Measurements from ENCODE around the gene MCAM.

The MCAM gene

DNA sequence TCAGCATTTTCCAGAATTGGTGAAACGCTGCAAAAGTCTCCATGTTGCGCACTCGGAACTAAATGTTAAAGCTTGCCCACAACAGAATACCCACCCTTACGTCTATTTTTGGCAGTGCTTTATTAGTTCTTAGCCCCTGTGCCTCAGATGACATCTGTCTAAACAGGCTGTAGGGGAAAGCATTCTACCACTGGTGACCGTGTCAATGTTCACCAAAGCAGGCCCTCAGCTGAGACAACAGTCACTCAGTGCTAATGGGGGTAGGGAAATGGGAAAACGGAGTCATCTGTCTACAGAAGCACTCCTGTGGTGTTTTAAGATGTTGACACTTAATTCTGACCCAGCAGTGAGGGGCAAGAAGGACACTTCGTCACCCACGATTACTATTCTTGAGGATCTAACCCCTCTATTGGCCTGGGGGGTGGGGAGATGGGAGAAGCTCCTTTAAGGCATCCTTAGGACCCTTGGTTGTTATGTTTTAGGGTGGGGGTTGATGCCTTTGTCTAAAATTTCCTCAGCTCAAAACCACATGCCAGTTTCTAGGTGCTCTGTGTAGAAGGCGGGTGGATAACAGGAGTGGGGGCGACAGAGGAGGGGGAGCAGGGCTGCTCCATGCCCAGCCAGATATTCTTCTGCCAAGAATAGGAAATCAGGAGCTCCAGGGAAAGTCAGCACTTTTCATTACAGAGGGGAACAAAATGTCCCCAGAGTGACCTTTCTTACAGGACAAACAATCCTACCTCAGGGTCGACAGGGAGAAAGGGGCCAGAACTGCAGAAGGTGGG is 45.2 kb upstream of the MCAM start:
- TF ChIP-seq, protein P1, sequence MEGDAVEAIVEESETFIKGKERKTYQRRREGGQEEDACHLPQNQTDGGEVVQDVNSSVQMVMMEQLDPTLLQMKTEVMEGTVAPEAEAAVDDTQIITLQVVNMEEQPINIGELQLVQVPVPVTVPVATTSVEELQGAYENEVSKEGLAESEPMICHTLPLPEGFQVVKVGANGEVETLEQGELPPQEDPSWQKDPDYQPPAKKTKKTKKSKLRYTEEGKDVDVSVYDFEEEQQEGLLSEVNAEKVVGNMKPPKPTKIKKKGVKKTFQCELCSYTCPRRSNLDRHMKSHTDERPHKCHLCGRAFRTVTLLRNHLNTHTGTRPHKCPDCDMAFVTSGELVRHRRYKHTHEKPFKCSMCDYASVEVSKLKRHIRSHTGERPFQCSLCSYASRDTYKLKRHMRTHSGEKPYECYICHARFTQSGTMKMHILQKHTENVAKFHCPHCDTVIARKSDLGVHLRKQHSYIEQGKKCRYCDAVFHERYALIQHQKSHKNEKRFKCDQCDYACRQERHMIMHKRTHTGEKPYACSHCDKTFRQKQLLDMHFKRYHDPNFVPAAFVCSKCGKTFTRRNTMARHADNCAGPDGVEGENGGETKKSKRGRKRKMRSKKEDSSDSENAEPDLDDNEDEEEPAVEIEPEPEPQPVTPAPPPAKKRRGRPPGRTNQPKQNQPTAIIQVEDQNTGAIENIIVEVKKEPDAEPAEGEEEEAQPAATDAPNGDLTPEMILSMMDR (conservative IDR thresholded peaks at IDR 0.05; ENCODE audit: control insufficient read depth, insufficient read depth, low read depth, low read length), result no peak
- no peak overlapping the region for H3K4me3 ChIP-seq (ENCODE audit: control insufficient read depth, low read depth, low read length)
- DNase-seq (ENCODE audit: low read depth), result no peak

DNA sequence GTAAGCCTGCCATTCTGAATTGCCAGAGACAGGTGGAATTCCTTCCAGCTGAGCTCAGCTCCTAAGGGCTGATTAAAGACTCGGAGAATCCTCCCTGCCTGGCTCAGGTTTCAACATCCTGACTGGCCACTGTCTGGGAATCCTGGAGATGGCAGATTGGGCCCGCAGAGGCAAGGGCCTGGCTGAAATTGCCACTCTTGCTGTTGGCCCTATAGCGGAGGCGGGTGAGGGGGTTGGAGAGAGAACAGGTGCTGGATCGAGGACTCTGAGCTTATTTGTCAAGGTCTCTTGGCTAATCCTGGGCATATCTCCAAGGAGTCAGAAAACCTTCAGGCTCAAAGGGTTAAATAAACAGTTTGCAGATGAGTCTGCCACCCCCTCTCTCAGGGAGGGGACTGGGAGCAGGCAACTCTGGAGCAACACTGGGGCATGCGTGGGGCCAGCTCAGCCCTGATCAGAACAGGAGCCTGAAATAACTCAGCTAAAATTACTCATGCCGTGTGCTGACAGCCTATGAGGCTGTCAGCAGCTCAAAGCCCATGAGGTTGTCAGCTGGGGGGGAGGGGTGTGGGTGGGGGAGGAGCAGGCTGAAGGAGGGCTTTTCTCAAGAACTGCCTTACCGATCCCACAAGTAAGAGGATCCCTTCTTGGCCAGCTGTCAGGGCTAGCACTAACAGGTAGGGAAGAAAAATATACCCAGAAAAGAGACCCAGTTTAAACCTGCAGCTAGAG is 44.3 kb upstream of the MCAM start:
- peak; percentile 95 for DNase-seq (ENCODE audit: low read depth)
- H3K4me3 ChIP-seq (ENCODE audit: control insufficient read depth, low read depth, low read length), result no peak overlapping the region
- TF ChIP-seq, protein P1 (conservative IDR thresholded peaks at IDR 0.05; ENCODE audit: control insufficient read depth, insufficient read depth, low read depth, low read length), result no peak

DNA sequence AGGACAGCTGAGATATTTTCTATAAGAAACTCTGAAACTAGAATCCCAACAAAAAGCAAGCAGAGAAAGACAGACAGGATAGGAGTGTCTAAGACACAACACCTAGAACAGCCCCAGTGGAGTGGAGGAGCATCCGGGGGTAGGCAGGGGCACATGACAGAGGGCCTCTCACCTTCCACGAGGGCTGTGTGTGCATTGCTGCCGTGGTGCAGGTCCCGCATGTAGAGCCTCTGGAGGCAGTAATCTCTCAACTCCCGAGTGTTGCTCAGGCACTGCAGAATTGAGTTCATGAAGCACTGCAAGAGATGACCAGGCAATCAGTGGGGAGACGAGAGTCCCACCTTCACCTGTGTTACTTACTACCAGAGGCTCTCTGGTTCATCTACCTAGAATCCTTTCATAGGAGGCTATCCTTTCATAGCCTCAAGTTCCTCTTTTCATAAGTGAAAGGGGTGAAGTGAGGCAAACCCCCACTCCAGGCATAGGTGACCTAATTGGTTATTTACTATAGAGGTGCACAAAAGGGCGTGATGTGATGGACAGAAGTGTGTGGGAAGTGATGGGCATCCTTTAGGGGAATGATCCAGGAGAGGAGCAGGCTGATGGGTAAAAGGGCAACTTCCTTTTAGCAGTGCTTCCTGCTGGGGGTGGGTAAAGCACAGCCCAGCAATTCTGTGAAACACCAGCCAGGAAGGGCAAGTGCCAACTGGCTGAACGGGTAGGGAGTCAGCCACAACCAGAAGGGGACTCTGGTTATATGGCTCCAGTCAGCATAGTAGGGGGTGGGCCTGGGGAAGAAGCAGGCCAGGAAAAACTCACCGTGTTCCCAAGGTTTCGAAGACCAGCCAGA is 42.7 kb upstream of the MCAM start:
- TF ChIP-seq, protein P1 (conservative IDR thresholded peaks at IDR 0.05; ENCODE audit: control insufficient read depth, insufficient read depth, low read depth, low read length), result no peak
- DNase-seq (ENCODE audit: low read depth), result no peak
- H3K4me3 ChIP-seq (ENCODE audit: control insufficient read depth, low read depth, low read length), result no peak overlapping the region

DNA sequence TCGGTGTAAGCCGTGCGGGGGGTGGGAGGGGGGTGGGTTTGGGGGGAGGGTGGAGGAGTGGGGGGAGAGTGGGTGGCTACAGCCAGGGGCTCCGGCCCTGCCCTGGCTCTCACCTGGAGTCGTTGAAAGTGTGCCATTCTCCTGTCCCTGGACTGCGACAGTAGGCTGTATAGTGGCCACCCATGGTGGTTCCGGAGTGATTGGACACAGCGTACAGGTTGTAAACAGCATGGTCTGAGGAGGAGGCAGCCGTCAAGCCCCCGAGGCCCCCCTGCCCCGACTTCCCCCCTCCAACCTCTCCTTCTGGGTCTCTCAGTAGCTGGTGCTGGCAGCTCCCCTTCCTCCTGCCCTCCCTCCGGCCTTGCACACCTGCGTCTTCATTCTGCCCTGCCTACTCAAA is 40.1 kb upstream of the MCAM start:
- TF ChIP-seq, protein P1 (conservative IDR thresholded peaks at IDR 0.05; ENCODE audit: control insufficient read depth, insufficient read depth, low read depth, low read length), result no peak
- H3K4me3 ChIP-seq (ENCODE audit: control insufficient read depth, low read depth, low read length), result peak overlapping the region; percentile 61

DNA sequence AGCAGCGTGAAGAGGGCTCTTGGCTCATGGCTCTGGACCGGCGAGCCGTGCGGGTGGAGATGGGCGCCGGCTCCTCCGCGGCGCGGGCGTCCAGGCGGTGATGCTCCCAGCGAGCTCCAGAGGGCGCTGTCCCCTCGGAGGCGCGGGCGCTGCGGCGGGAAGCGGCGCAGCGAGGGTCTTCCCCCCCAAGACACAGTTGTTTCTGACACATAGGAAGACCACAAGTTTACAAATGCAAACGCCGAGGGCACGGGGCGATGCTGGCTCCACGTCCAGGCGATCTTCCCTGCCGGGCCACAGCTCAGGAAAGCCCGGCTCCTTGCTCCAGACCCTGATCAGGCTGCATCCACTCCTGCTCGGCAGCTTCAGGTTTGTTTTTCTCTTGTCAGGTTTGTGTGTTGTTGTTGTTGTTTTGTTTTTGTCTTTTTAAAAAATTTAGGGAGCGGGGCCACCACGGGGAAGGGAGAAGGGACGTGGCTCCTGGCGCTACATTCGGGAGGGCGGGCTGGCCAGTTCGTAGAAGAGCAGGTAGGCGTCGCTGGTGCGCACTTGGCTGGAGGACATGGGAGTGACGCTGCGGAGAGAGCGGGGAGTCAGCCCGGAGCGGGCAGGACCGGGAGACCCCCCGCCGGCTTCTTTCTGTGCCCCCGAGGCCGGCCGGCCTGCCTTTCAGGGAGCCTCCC is 39.6 kb upstream of the MCAM start:
- peak; percentile 73 for DNase-seq (ENCODE audit: low read depth)
- TF ChIP-seq, protein P1 (conservative IDR thresholded peaks at IDR 0.05; ENCODE audit: control insufficient read depth, insufficient read depth, low read depth, low read length), result peak; percentile 62
- peak overlapping the region; percentile 61 for H3K4me3 ChIP-seq (ENCODE audit: control insufficient read depth, low read depth, low read length)

More for the DNA sequence above, 40.1 kb upstream of the MCAM start:
- DNase-seq (ENCODE audit: low read depth), result no peak
